CD4-positive, alpha-beta T cell (primary cell): Measurements from ENCODE around the gene ACAP2. TPM values are rescaled to one million over a fixed set of nuclear protein-coding genes. Genes with fewer than 3 reads are reported as not detected.
A peak's percentile ranks its signal among the peaks of the same experiment; 100 is the strongest.
"Not testable (repeated sequence)": the region's sequence is repeated elsewhere in the genome, so short reads cannot be mapped to it uniquely, and the experiment has no call there.

Source experiments
- ATAC-seq: fragments of 200-7000 bp; cut with Tn5 transposase; one replicate; pipeline ENCODE4 v1.10.0; 2022; ENCODE audit warnings: mild to moderate bottlenecking; ENCODE audit not compliant: poor library complexity
- CTCF ChIA-PET: fragments of 350-600 bp; sonication (Branson Sonifier 250); formaldehyde crosslinking; loops from one replicate; lab custom pipeline; 2021; ENCODE audit warnings: antibody characterized with exemption, inconsistent platforms; lab: Charles Lee
- POLR2A ChIA-PET: fragments of 350-600 bp; sonication (Branson Sonifier 250); formaldehyde crosslinking; loops from one replicate; lab custom pipeline; 2021; ENCODE audit warnings: antibody characterized with exemption, inconsistent platforms; lab: Charles Lee
- DNase-seq, 14 experiments: peaks; one replicate each; pipeline ENCODE4 v3.0.0-alpha.2; 2013 to 2020; ENCODE audit warnings: mixed read lengths in 2 of 14
- H3K27ac ChIP-seq, 2 donors: one replicate each; pipeline versions ENCODE4 v1.5.1 to v1.7.0; 2013; ENCODE audit warnings: low read length in 2 of 2, low read depth in 1 of 2, mild to moderate bottlenecking in 1 of 2
- H3K27me3 ChIP-seq, 2 experiments: 1 replicate in 1 of 2; 2 replicates in 1 of 2; pipeline versions ENCODE4 v1.6.1 to v1.7.0; 2013; ENCODE audit warnings: low read length in 2 of 2, control low read depth in 1 of 2, mild to moderate bottlenecking in 1 of 2, moderate library complexity in 1 of 2; ENCODE audit not compliant: insufficient read depth in 2 of 2, control insufficient read depth in 1 of 2
- H3K36me3 ChIP-seq: one replicate; pipeline ENCODE4 v1.6.1; 2013; ENCODE audit warnings: low read length, control low read depth; ENCODE audit not compliant: insufficient read depth
- H3K4me1 ChIP-seq: one replicate; pipeline ENCODE4 v1.6.1; 2013; ENCODE audit warnings: low read length, control low read depth; ENCODE audit not compliant: insufficient read depth
- H3K4me3 ChIP-seq: one replicate; pipeline ENCODE4 v1.5.1; 2013; ENCODE audit warnings: mild to moderate bottlenecking, low read length, moderate library complexity
- H3K9me3 ChIP-seq, 2 experiments: 1 replicate in 1 of 2; 2 replicates in 1 of 2; pipeline versions ENCODE4 v1.6.1 to v1.7.0; 2013; ENCODE audit warnings: low read length in 2 of 2, mild to moderate bottlenecking in 2 of 2, control low read depth in 1 of 2, moderate library complexity in 1 of 2; ENCODE audit not compliant: control insufficient read depth in 1 of 2, insufficient read depth in 1 of 2
- H3K27ac Mint-ChIP-seq: one replicate; pipeline ENCODE4 v1.8.0; 2020; ENCODE audit warnings: mixed read lengths
- H3K27me3 Mint-ChIP-seq: one replicate; pipeline ENCODE4 v1.8.0; 2021; ENCODE audit warnings: mixed read lengths
- H3K36me3 Mint-ChIP-seq: one replicate; pipeline ENCODE4 v1.8.0; 2021; ENCODE audit warnings: low read depth, mixed read lengths
- H3K4me1 Mint-ChIP-seq: one replicate; pipeline ENCODE4 v1.8.0; 2021; ENCODE audit warnings: low read depth, mixed read lengths
- H3K4me3 Mint-ChIP-seq: one replicate; pipeline ENCODE4 v1.8.0; 2020; ENCODE audit warnings: mild to moderate bottlenecking, mixed read lengths
- H3K9me3 Mint-ChIP-seq: one replicate; pipeline ENCODE4 v1.8.0; 2020; ENCODE audit warnings: mixed read lengths
- intact Hi-C, 2 experiments: fragments of 100-400 bp; cut with DNase I in 1 of 2; cut with micrococcal nuclease in 1 of 2; formaldehyde crosslinking; loops; one replicate each; pipeline versions ENCODE4 v1.15.1 to v1.9.0; 2023 to 2025; cut with DNase I, micrococcal nuclease
- polyA plus RNA-seq, 2 donors: library from polyadenylated mRNA; unstranded; fragments of 120-200 nt; gene quantifications; one replicate each; pipeline ENCODE4 v1.2.1, GENCODE V29; 2013
- total RNA-seq, 174 experiments: library from RNA in 2 of 174; stranded (reverse) in 2 of 174; gene quantifications; one replicate each; pipeline ENCODE4 v1.2.3 and lab custom pipeline; 2021 to 2026
- TF ChIP-seq, protein P1 (sequence below): fragments of 200-600 bp; IDR thresholded peaks from one replicate; pipeline ENCODE4 v1.8.0; 2022; ENCODE audit warnings: antibody characterized with exemption, mild to moderate bottlenecking

The ACAP2 gene, protein sequence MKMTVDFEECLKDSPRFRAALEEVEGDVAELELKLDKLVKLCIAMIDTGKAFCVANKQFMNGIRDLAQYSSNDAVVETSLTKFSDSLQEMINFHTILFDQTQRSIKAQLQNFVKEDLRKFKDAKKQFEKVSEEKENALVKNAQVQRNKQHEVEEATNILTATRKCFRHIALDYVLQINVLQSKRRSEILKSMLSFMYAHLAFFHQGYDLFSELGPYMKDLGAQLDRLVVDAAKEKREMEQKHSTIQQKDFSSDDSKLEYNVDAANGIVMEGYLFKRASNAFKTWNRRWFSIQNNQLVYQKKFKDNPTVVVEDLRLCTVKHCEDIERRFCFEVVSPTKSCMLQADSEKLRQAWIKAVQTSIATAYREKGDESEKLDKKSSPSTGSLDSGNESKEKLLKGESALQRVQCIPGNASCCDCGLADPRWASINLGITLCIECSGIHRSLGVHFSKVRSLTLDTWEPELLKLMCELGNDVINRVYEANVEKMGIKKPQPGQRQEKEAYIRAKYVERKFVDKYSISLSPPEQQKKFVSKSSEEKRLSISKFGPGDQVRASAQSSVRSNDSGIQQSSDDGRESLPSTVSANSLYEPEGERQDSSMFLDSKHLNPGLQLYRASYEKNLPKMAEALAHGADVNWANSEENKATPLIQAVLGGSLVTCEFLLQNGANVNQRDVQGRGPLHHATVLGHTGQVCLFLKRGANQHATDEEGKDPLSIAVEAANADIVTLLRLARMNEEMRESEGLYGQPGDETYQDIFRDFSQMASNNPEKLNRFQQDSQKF
- total RNA-seq (10 to 100 TPM; 50.7 to 51.4 TPM), total RNA-seq (lab: John Stamatoyannopoulos, UW) (33.2 to 267 (median 165) reads per million in 172 experiments)
- 54.1 TPM for polyA plus RNA-seq (2013, experiment 1 of 2)
- 60.4 TPM for polyA plus RNA-seq (2013, experiment 2 of 2)

DNA sequence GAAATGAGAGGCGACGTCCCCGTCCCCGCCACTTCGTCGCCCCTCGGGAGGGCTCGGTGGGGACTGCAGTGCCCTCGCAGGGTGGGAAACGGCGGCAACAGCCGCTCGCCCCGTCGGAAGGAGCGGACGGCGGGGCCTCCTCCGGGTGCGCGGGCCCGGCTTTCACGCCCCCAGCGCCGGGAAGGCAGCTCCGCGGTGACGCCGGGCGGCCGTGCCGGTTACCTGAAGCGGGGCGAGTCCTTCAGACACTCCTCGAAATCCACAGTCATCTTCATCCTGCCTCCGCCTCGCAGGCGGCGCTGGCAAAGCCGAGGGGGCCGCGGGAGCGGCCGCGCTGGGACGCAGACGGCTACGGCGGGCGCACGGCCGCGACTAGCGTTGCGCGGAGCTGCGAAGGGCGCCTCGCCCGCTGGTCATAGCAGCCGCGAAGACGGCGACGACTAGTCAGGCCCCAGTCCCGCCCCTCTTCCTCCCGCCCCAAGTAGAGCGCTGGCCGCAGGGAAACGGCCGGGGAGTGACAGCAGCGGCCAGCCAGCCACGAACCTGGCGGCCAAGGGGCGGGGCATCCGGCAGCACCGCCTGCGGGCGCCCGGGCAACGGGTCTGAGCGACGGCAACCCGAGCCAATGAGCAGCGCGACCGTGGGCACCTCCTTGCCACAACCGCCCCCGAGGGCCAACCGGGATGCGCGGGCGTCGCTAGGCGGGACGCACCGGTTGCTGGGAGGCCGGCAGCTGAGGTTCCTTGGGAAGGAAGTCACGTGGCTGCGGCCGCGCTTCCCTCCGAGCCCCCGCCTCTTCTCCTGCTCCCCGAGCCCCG, at the start of gene ACAP2:
Gene ACAP2 (minus strand): TSS at position 448 of the 818 bp plus-strand sequence. CDS start 173 bp downstream, at position 275.
- no peaks in the 10 kb centered on the region for H3K36me3 ChIP-seq
- Mint-ChIP-seq H3K27ac (peak within 1 kb of the TSS; percentile 93), H3K9me3 (no peaks in the 10 kb centered on the region), H3K4me3 (peak within 1 kb of the TSS; percentile 98), H3K4me1 (peaks cover 65% of the 10 kb centered on the region), H3K27me3 (no peaks in the 10 kb centered on the region), H3K36me3 (peaks cover 16% of the 10 kb centered on the region)
- H3K27ac ChIP-seq: peak within 1 kb of the TSS; percentile 74 to 85
- H3K4me3 ChIP-seq: peak within 1 kb of the TSS; percentile 89
- POLR2A ChIA-PET: interaction anchor here (0.6 to 5.2 kb wide), 23 partner anchors 9 to 770 kb away, joined by 3 to 20 read pairs (median 3); partner anchors contain the start of genes LSG1, PPP1R2 and XXYLT1
- H3K27me3 ChIP-seq: no peaks in the 10 kb centered on the region
- H3K4me1 ChIP-seq: peaks cover 32% of the 10 kb centered on the region
- DNase-seq (peak; percentile 95 to 100 (median 99)), ATAC-seq (peak; percentile 91)
- CTCF ChIA-PET: interaction anchor here (0.6 to 1.4 kb wide), 3 partner anchors 51 to 183 kb away, joined by 3 to 5 read pairs (median 3); no protein-coding TSS in a partner anchor
- TF ChIP-seq, protein P1, sequence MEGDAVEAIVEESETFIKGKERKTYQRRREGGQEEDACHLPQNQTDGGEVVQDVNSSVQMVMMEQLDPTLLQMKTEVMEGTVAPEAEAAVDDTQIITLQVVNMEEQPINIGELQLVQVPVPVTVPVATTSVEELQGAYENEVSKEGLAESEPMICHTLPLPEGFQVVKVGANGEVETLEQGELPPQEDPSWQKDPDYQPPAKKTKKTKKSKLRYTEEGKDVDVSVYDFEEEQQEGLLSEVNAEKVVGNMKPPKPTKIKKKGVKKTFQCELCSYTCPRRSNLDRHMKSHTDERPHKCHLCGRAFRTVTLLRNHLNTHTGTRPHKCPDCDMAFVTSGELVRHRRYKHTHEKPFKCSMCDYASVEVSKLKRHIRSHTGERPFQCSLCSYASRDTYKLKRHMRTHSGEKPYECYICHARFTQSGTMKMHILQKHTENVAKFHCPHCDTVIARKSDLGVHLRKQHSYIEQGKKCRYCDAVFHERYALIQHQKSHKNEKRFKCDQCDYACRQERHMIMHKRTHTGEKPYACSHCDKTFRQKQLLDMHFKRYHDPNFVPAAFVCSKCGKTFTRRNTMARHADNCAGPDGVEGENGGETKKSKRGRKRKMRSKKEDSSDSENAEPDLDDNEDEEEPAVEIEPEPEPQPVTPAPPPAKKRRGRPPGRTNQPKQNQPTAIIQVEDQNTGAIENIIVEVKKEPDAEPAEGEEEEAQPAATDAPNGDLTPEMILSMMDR: no peak
- no peaks in the 10 kb centered on the region for H3K9me3 ChIP-seq
- intact Hi-C loops: loop anchor here (2.0 to 10.0 kb wide), 6 partner anchors 16 to 770 kb away; partner anchors contain the start of genes XXYLT1 (in 2 of the 2), LSG1 (in 1 of the 2) and TNK2 (in 1 of the 2)

DNA sequence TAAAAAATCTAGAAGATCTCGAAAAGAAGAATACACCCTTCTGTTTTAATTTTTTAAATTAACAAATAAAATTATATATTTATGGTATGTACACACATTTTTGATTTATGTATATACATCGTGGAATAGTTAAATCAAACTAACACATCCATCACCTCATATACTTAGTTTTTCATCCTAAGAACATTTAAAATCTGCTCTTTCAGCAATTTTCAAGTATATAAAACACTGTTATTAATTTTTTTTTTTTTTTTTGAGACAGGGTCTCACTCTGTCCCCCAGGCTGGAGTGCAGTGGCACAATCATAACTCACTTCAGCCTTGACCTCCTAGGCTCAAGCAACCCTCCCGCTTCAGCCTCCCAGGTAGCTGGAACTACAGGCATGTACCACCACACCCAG, 32.8 kb upstream of the ACAP2 start:
- no peak overlapping the region for H3K27ac ChIP-seq
- H3K4me3 ChIP-seq: no peak overlapping the region
- Mint-ChIP-seq H3K36me3 (no peaks in the 10 kb centered on the region), H3K4me3 (no peak overlapping the region), H3K9me3 (no peaks in the 10 kb centered on the region), H3K27me3 (peaks cover 6% of the 10 kb centered on the region), H3K27ac (no peak overlapping the region), H3K4me1 (no peaks in the 10 kb centered on the region)
- CTCF ChIA-PET: no interaction called here
- no peaks in the 10 kb centered on the region for H3K4me1 ChIP-seq
- intact Hi-C loops: no loop called here
- DNase-seq: no peak
- POLR2A ChIA-PET: no interaction called here
- H3K9me3 ChIP-seq: no peaks in the 10 kb centered on the region
- no peaks in the 10 kb centered on the region for H3K27me3 ChIP-seq
- TF ChIP-seq, protein P1: no peak
- ATAC-seq: no peak
- no peaks in the 10 kb centered on the region for H3K36me3 ChIP-seq

DNA sequence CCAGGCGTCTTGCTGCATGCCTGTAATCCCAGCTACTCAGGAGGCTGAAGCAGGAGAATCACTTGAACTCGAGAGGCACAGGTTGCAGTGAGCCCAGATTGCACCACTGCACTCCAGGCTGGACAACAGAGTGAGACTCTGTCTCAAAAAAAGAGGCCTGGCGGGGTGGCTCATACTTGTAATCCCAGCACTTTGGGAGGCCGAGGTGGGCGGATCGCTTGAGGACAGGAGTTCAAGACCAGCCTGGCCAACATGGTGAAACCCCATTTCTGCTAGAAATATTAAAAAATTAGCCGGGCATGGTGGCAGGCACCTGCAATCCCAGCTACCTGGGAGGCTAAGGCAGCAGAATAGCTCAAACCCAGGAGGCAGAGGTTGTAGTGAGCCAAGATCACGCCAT, 32.3 kb upstream of the ACAP2 start:
- DNase-seq, H3K4me1 ChIP-seq, H3K4me1 Mint-ChIP-seq, H3K27ac ChIP-seq, H3K36me3 ChIP-seq, POLR2A ChIA-PET, H3K9me3 ChIP-seq, H3K4me3 Mint-ChIP-seq, H3K9me3 Mint-ChIP-seq, H3K4me3 ChIP-seq, ATAC-seq, H3K27ac Mint-ChIP-seq, H3K36me3 Mint-ChIP-seq, H3K27me3 ChIP-seq, H3K27me3 Mint-ChIP-seq, intact Hi-C loops: not testable (repeated sequence)
- CTCF ChIA-PET: interaction anchor here (1.4 kb wide), 1 partner anchor 64 kb away, joined by 3 read pairs; no protein-coding TSS in a partner anchor
